K562 (cell line): ENCODE data around the gene DOCK3. TPM values are rescaled to one million over a fixed set of nuclear protein-coding genes. Genes with fewer than 3 reads are reported as not detected.

Source experiments
- ATAC-seq: fragments of 200-7000 bp; cut with Tn5 transposase; 3 replicates; pipeline ENCODE4 v1.9.1; 2020; ENCODE audit warnings: moderate library complexity
- BruUV-seq: library from RNA; stranded (reverse); fragments of 400-500 nt; replicated peaks from 2 replicates; lab custom pipeline; 2021; lab: Mats Ljungman, UMichigan
- CTCF ChIA-PET: fragments of 300-600 bp; formaldehyde crosslinking; extraction: SDS; loops from one replicate; lab custom pipeline; 2021; ENCODE audit warnings: low intra/inter-chr PET ratio; lab: Yijun Ruan, JAX
- POLR2A ChIA-PET: fragments of 300-600, 350-650 bp; sonication (Branson Sonifier 250); formaldehyde crosslinking; extraction: SDS; loops from one replicate; lab custom pipeline; 2021; ENCODE audit warnings: antibody characterized with exemption, inconsistent platforms; lab: Yijun Ruan, JAX
- DNase-seq, 4 experiments: peaks; one replicate each; pipeline versions ENCODE4 v3.0.0 to v3.0.0-alpha.2; 2011 to 2018; ENCODE audit warnings: low spot score in 3 of 4, mixed read lengths in 3 of 4; ENCODE audit errors: extremely low read depth in 1 of 4
- FAIRE-seq: peaks from 2 replicates; lab custom pipeline; 2011; peaks lifted over from hg19 to GRCh38; lab: Jason Lieb, UNC
- H2AFZ ChIP-seq: 2 replicates; pipeline ENCODE4 v1.6.0; 2011; ENCODE audit warnings: low read depth, low read length, control low read depth, inconsistent platforms
- H3K27ac ChIP-seq: fragments of 200-600 bp; 3 replicates; pipeline ENCODE4 v1.8.0; 2011; ENCODE audit warnings: low read depth, mild to moderate bottlenecking, control low read depth, inconsistent platforms, low read length, moderate library complexity, mixed read lengths; ENCODE audit errors: extremely low read depth
- H3K27me3 ChIP-seq, 2 experiments: fragments of 300-600 bp in 1 of 2; 2 replicates in 1 of 2; 3 replicates in 1 of 2; pipeline versions ENCODE4 v1.6.0 to v1.8.0; 2011; ENCODE audit warnings: inconsistent platforms in 2 of 2, low read length in 2 of 2, mild to moderate bottlenecking in 1 of 2, mixed read lengths in 1 of 2, moderate library complexity in 1 of 2; ENCODE audit not compliant: control insufficient read depth in 2 of 2, insufficient read depth in 2 of 2
- H3K36me3 ChIP-seq: fragments of 300-600 bp; 3 replicates; pipeline ENCODE4 v1.8.0; 2011; ENCODE audit warnings: mild to moderate bottlenecking, low read length, inconsistent platforms; ENCODE audit not compliant: control insufficient read depth, insufficient read depth
- H3K4me1 ChIP-seq, 2 experiments: fragments of 200-600 bp in 1 of 2; replicated peaks in 1 of 2; 2 replicates in 1 of 2; 3 replicates in 1 of 2; pipeline versions ENCODE4 v1.5.1 to v1.8.0; 2011; ENCODE audit warnings: inconsistent platforms in 2 of 2, low read length in 2 of 2, mild to moderate bottlenecking in 1 of 2, mixed read lengths in 1 of 2, moderate library complexity in 1 of 2; ENCODE audit not compliant: control insufficient read depth in 2 of 2, insufficient read depth in 2 of 2
- H3K4me2 ChIP-seq: 2 replicates; pipeline ENCODE4 v1.6.1; 2011; ENCODE audit warnings: low read length, control low read depth, inconsistent platforms, mixed read lengths; ENCODE audit not compliant: insufficient read depth
- H3K4me3 ChIP-seq: fragments of 200-600 bp; sonication (generic), shearing (Covaris generic); 2 replicates; pipeline ENCODE4 v1.5.1; 2016; ENCODE audit warnings: control low read depth, inconsistent platforms
- H3K79me2 ChIP-seq: fragments of 200-600 bp; 3 replicates; pipeline ENCODE4 v1.8.0; 2011; ENCODE audit warnings: low read length, inconsistent platforms; ENCODE audit not compliant: control insufficient read depth, insufficient read depth
- H3K9ac ChIP-seq, 2 experiments: 2 replicates each; pipeline versions ENCODE4 v1.6.0 to v1.6.1; 2011; ENCODE audit warnings: low read depth in 2 of 2, low read length in 2 of 2, control low read depth in 1 of 2, inconsistent platforms in 1 of 2, mild to moderate bottlenecking in 1 of 2, mixed read lengths in 1 of 2; ENCODE audit not compliant: insufficient read depth in 1 of 2
- H3K9me1 ChIP-seq: one replicate; pipeline ENCODE4 v1.6.0; 2011; ENCODE audit warnings: inconsistent platforms, mild to moderate bottlenecking, low read length, moderate library complexity; ENCODE audit not compliant: control insufficient read depth, insufficient read depth
- H3K9me3 ChIP-seq: replicated peaks from 2 replicates; pipeline ENCODE4 v1.5.1; 2011; ENCODE audit warnings: low read depth, low read length, inconsistent platforms; ENCODE audit not compliant: control insufficient read depth, insufficient read depth
- H4K20me1 ChIP-seq: replicated peaks from 2 replicates; pipeline ENCODE4 v1.6.1; 2011; ENCODE audit warnings: low read length, inconsistent platforms, mixed read lengths; ENCODE audit not compliant: control insufficient read depth, insufficient read depth
- ARHGAP35 ChIP-seq: fragments of 450-650 bp; IDR thresholded peaks from 2 replicates; pipeline ENCODE4 v1.6.1; 2018; ENCODE audit not compliant: partially characterized antibody
- MXD1 ChIP-seq: fragments of 250-450 bp; sonication (Bioruptor Pico); IDR thresholded peaks from 2 replicates; pipeline ENCODE4 v1.8.0; 2021; ENCODE audit warnings: borderline replicate concordance, mild to moderate bottlenecking, moderate library complexity; ENCODE audit not compliant: poor library complexity, severe bottlenecking
- MYNN ChIP-seq, 2 experiments: sonication (generic); formaldehyde crosslinking in 1 of 2; IDR thresholded peaks; 2 replicates each; pipeline versions ENCODE4 v1.5.0 to v1.6.1; 2016 to 2020; ENCODE audit warnings: antibody characterized with exemption in 1 of 2, missing genetic modification reagents in 1 of 2
- NEUROD1 ChIP-seq: fragments of 150-350 bp; IDR thresholded peaks from 2 replicates; pipeline ENCODE4 v1.6.1; 2014; ENCODE audit warnings: borderline replicate concordance, low read length, low read depth; ENCODE audit not compliant: partially characterized antibody
- RFX7 ChIP-seq: fragments of 250-450 bp; sonication (Bioruptor Pico); IDR thresholded peaks from 2 replicates; pipeline ENCODE4 v1.5.1; 2021; ENCODE audit warnings: mild to moderate bottlenecking
- STAT6 ChIP-seq: sonication (generic); formaldehyde crosslinking; IDR thresholded peaks from 2 replicates; pipeline ENCODE4 v1.8.1; 2023; ENCODE audit warnings: mild to moderate bottlenecking, missing genetic modification reagents
- TAL1 ChIP-seq: fragments of 450-650 bp; IDR thresholded peaks from 2 replicates; pipeline ENCODE4 v1.6.1; 2016; ENCODE audit warnings: mild to moderate bottlenecking
- TFAP4 ChIP-seq: sonication (generic); formaldehyde crosslinking; IDR thresholded peaks from 2 replicates; pipeline ENCODE4 v1.8.0; 2022; ENCODE audit warnings: missing genetic modification reagents, mild to moderate bottlenecking, moderate library complexity, borderline replicate concordance
- ZBTB11 ChIP-seq, 3 experiments: fragments of 200-800 bp in 1 of 3; fragments of 250-450 bp in 1 of 3; fragments of 450-650 bp in 1 of 3; sonication (Bioruptor Pico) in 1 of 3; sonication (Bioruptor generic) in 1 of 3; formaldehyde crosslinking in 1 of 3; IDR thresholded peaks; 2 replicates each; pipeline versions ENCODE4 v1.6.1 to v1.8.0; 2016 to 2022; ENCODE audit warnings: mild to moderate bottlenecking in 2 of 3, missing genetic modification characterization in 2 of 3, missing compliant biosample characterization in 1 of 3, moderate library complexity in 1 of 3
- ZBTB2 ChIP-seq: fragments of 450-650 bp; IDR thresholded peaks from 2 replicates; pipeline ENCODE4 v1.6.1; 2016; ENCODE audit warnings: antibody characterized with exemption
- ZNF699 ChIP-seq: fragments of 250-450 bp; sonication (Bioruptor Pico); IDR thresholded peaks from 2 replicates; pipeline ENCODE4 v1.8.0; 2021; ENCODE audit warnings: mild to moderate bottlenecking, moderate library complexity; ENCODE audit not compliant: insufficient replicate concordance
- ZNF764 ChIP-seq: fragments of 250-450 bp; sonication (Bioruptor Pico); IDR thresholded peaks from 2 replicates; pipeline ENCODE4 v1.4.0; 2020; ENCODE audit warnings: low read depth, mild to moderate bottlenecking, moderate library complexity
- WGBS: fragments of 100-300 bp; shearing (Covaris generic); methylation state at CpG from one replicate; pipeline ENCODE4 v1.1.6; 2016; ENCODE audit warnings: low coverage, mixed read lengths; ENCODE audit not compliant: insufficient coverage; ENCODE audit errors: missing lambda C conversion rate; 5-methylcytosine and 5-hydroxymethylcytosine counted together
- in situ Hi-C: fragments of 300-500 bp; cut with MboI; formaldehyde crosslinking; loops from 4 replicates; pipeline ENCODE4 v1.15.0; 2018; ENCODE audit warnings: inconsistent platforms, mixed read lengths
- intact Hi-C: fragments of 100-400 bp; cut with micrococcal nuclease; formaldehyde crosslinking; loops from 2 replicates; pipeline ENCODE4 v1.14.2; 2022
- polyA plus RNA-seq, 8 experiments: library from polyadenylated mRNA; depleted of rRNA in 4 of 8; stranded (reverse) in 5 of 8; unstranded in 3 of 8; fragments of >200 nt; fragmentation: Nextera tagmentation in 2 of 8; fragmentation: Illumina TruSeq in 1 of 8; extraction: Ambion mirVana in 2 of 8; extraction: Trizol in 1 of 8; gene quantifications; 2 replicates each; pipeline versions ENCODE4 v1.2.1 to v1.2.3, GENCODE V29; 2011 to 2014; ENCODE audit warnings: inconsistent platforms in 1 of 8, missing spikeins in 1 of 8
- total RNA-seq, 7 experiments: library from RNA; depleted of rRNA in 6 of 7; stranded (reverse); fragments of >200 nt in 6 of 7; fragmentation: Illumina TruSeq in 2 of 7; extraction: Trizol in 2 of 7; gene quantifications; 2 replicates each; pipeline versions ENCODE4 v1.2.1 to v1.2.3, GENCODE V29; 2011 to 2021; ENCODE audit warnings: low replicate concordance in 1 of 7

The DOCK3 gene
- total and polyA plus RNA-seq, 9 of the 15 experiments (the other 6 are each of a cell fraction or from before 2014, with no cell fraction given), result under 0.01 to 0.03 (median 0.01) TPM; not detected in 4

- no peaks in the 10 kb centered on the region for H3K79me2 ChIP-seq
- no peak overlapping the region for H3K4me3 ChIP-seq
- no peak overlapping the region for H2AFZ ChIP-seq
- no peak overlapping the region for H3K4me2 ChIP-seq
- H4K20me1 ChIP-seq, result no peaks in the 10 kb centered on the region
- no peaks in the 10 kb centered on the region; a peak in 1 of 5 replicates for H3K27me3 ChIP-seq
- H3K9ac ChIP-seq, result no peak overlapping the region
- no peak for FAIRE-seq
- no peaks in the 10 kb centered on the region for H3K9me1 ChIP-seq
- in situ Hi-C loops (no loop called here), intact Hi-C loops (no loop called here)
- H3K4me1 ChIP-seq, result no peaks in the 10 kb centered on the region
- CTCF ChIA-PET, result no interaction called here
- 0% methylated on average over 2 of the region's 2 CpGs for WGBS
- no peak for ATAC-seq
- no peak overlapping the region for H3K27ac ChIP-seq
- no peaks in the 10 kb centered on the region for H3K36me3 ChIP-seq
- H3K9me3 ChIP-seq, result no peaks in the 10 kb centered on the region
- no peak for DNase-seq
- BruUV-seq, result no TSS peak
- POLR2A ChIA-PET, result no interaction called here
- no peak for TF ChIP-seq ZNF699 (CRISPR knock-in tag)
- no peak for TF ChIP-seq MYNN (IDR thresholded peaks at IDR 0.05)
- TF ChIP-seq MYNN (CRISPR knock-in tag; IDR thresholded peaks at IDR 0.05), result no peak
- no peak for TF ChIP-seq MXD1 (CRISPR knock-in tag)
- TF ChIP-seq ARHGAP35, result no peak
- TF ChIP-seq STAT6 (CRISPR knock-in tag), result no peak
- no peak for TF ChIP-seq TFAP4
- TF ChIP-seq ZBTB2, result no peak
- TF ChIP-seq ZNF764 (CRISPR knock-in tag), result no peak
- TF ChIP-seq NEUROD1, result no peak
- no peak for TF ChIP-seq ZBTB11 (CRISPR knock-in tag; IDR thresholded peaks at IDR 0.05)
- TF ChIP-seq RFX7 (CRISPR knock-in tag), result no peak
- TF ChIP-seq TAL1, result no peak
Measured at GRCh38 chr3:51274052-51274451, 599.3 kb downstream of the DOCK3 start.
